HepG2 (cell line): ENCODE results near the gene CDC42EP3. TPM values are rescaled to one million over a fixed set of nuclear protein-coding genes. Genes with fewer than 3 reads are reported as not detected.

Experiments
- HNF4A ChIP-seq: sonication (generic); formaldehyde crosslinking; IDR thresholded peaks from 2 replicates; pipeline ENCODE4 v1.4.0; 2020; ENCODE audit warnings: missing genetic modification reagents
- HNRNPLL ChIP-seq: fragments of 200-400 bp; formaldehyde crosslinking; IDR thresholded peaks from 2 replicates; pipeline ENCODE4 v1.6.1; 2017; ENCODE audit warnings: mild to moderate bottlenecking, low read depth, low read length; ENCODE audit not compliant: poor library complexity, severe bottlenecking
- KDM1A ChIP-seq: IDR thresholded peaks from 2 replicates; pipeline ENCODE4 v1.6.1; 2016; ENCODE audit warnings: missing compliant biosample characterization
- MEIS2 ChIP-seq: sonication (generic); formaldehyde crosslinking; IDR thresholded peaks from 2 replicates; pipeline ENCODE4 v1.9.0; 2021; ENCODE audit warnings: mild to moderate bottlenecking, missing genetic modification reagents
- NCOA2 ChIP-seq: sonication (generic); formaldehyde crosslinking; IDR thresholded peaks from 2 replicates; pipeline ENCODE4 v1.8.0; 2022; ENCODE audit warnings: inconsistent platforms
- TBP ChIP-seq: sonication (generic); formaldehyde crosslinking; IDR thresholded peaks from 2 replicates; pipeline ENCODE4 v1.5.0; 2020; ENCODE audit warnings: missing genetic modification reagents
- THRA ChIP-seq: sonication (generic); formaldehyde crosslinking; IDR thresholded peaks from 2 replicates; pipeline ENCODE4 v1.4.0; 2020; ENCODE audit warnings: missing genetic modification reagents, borderline replicate concordance
- ZNF136 ChIP-seq: sonication (generic); formaldehyde crosslinking; IDR thresholded peaks from 2 replicates; pipeline ENCODE4 v1.8.1; 2022; ENCODE audit warnings: low read depth, mild to moderate bottlenecking, moderate library complexity, missing genetic modification reagents
- ZNF678 ChIP-seq: sonication (generic); formaldehyde crosslinking; IDR thresholded peaks from 2 replicates; pipeline ENCODE4 v1.4.0; 2020; ENCODE audit warnings: mild to moderate bottlenecking, missing genetic modification reagents
- ZNF768 ChIP-seq: sonication (generic); formaldehyde crosslinking; IDR thresholded peaks from 2 replicates; pipeline ENCODE4 v1.4.0; 2020; ENCODE audit warnings: missing genetic modification reagents
- polyA plus RNA-seq, 8 experiments: library from polyadenylated mRNA; depleted of rRNA in 3 of 8; stranded (reverse) in 7 of 8; unstranded in 1 of 8; fragments of >200 nt; fragmentation: Illumina TruSeq in 4 of 8; extraction: Trizol in 4 of 8; gene quantifications; 2 replicates each; pipeline versions ENCODE4 v1.2.1 to v1.2.3, GENCODE V29; 2011 to 2016; ENCODE audit warnings: low read depth in 4 of 8, missing spikeins in 1 of 8, mixed read lengths in 1 of 8; ENCODE audit not compliant: insufficient read depth in 1 of 8
- total RNA-seq, 5 experiments: library from RNA; depleted of rRNA; stranded (reverse); fragments of >200 nt; fragmentation: Illumina TruSeq; extraction: Trizol; gene quantifications; 2 replicates each; pipeline ENCODE4 v1.2.3, GENCODE V29; 2016; ENCODE audit warnings: low read depth in 1 of 5
- TF ChIP-seq, protein P1 (sequence below): sonication (generic); formaldehyde crosslinking; IDR thresholded peaks from 2 replicates; pipeline ENCODE4 v1.8.0; 2022; ENCODE audit warnings: low read depth, missing genetic modification reagents

Gene CDC42EP3
- total and polyA plus RNA-seq, 2 of the 13 experiments (the other 11 are each of a cell fraction or from before 2014, with no cell fraction given): 0.01 TPM; not detected in 1

DNA sequence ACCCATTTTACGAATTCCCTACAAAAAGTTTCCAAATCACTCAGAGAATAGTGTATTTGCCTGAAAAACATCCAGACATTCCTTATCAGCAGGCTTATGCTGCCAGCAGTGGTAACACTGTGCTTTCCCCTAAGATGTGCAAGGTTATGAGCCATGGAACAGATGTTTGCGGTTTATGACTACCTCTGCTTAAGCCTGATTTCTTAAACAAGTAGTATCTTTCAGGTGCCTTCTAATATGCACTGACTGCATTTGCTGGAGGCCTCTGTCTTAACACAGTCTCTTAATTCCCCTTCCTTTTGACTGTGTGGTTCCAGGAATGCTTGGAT, 54.8 kb downstream of the CDC42EP3 start (continued):
- TF ChIP-seq TBP: no peak
- TF ChIP-seq ZNF678: no peak
- no peak for TF ChIP-seq MEIS2 (CRISPR knock-in tag)
- TF ChIP-seq NCOA2 (CRISPR knock-in tag): no peak
- no peak for TF ChIP-seq HNRNPLL
- no peak for TF ChIP-seq ZNF768 (CRISPR knock-in tag)
- no peak for TF ChIP-seq ZNF136 (CRISPR knock-in tag)
- no peak for TF ChIP-seq KDM1A (CRISPR knock-in tag)
- no peak for TF ChIP-seq HNF4A (CRISPR knock-in tag)
- no peak for TF ChIP-seq THRA (CRISPR knock-in tag)
- TF ChIP-seq, protein P1, sequence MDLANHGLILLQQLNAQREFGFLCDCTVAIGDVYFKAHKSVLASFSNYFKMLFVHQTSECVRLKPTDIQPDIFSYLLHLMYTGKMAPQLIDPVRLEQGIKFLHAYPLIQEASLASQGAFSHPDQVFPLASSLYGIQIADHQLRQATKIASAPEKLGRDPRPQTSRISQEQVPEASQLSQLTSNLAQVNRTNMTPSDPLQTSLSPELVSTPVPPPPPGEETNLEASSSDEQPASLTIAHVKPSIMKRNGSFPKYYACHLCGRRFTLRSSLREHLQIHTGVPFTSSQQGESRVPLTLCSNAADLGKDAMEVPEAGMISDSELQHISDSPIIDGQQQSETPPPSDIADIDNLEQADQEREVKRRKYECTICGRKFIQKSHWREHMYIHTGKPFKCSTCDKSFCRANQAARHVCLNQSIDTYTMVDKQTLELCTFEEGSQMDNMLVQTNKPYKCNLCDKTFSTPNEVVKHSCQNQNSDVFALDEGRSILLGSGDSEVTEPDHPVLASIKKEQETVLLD (CRISPR knock-in tag): no peak
